ENCODE measurements around the gene RALGAPA2. TPM values are rescaled to one million over a fixed set of nuclear protein-coding genes. Genes with fewer than 3 reads are reported as not detected.

Gene RALGAPA2
- total RNA-seq, 2 experiments from 2014 or later = 21.2 to 21.9 TPM

GRCh38 chr20:20446425-20447015 lies 265.9 kb downstream of the RALGAPA2 start:
- DNase-seq (no peak), ATAC-seq (ENCODE audit: poor library complexity) (no peak)
- peaks cover 5% of the 10 kb centered on the region for H3K4me1 Mint-ChIP-seq (ENCODE audit: low read depth)
- intact Hi-C loops (cut with DNase I, micrococcal nuclease) = no loop called here
- H3K4me3 ChIP-seq (ENCODE audit: low read length) = no peak overlapping the region
- H3K36me3 ChIP-seq (ENCODE audit: insufficient read depth, low read length) = no peaks in the 10 kb centered on the region
- no peak overlapping the region for H3K4me3 Mint-ChIP-seq
- no peak overlapping the region for H3K27ac ChIP-seq (ENCODE audit: low read depth in 1 of 2, low read length in 2 of 2)
- no peak for TF ChIP-seq CTCF (IDR thresholded peaks at IDR 0.05)
- ChIA-PET POLR2A (no interaction called here), CTCF (no interaction called here)
- no peak overlapping the region for H3K27ac Mint-ChIP-seq
- no peaks in the 10 kb centered on the region for H3K27me3 Mint-ChIP-seq
- no peaks in the 10 kb centered on the region for H3K9me3 ChIP-seq (ENCODE audit: control insufficient read depth in 1 of 2, insufficient read depth in 1 of 2, low read length in 2 of 2)
- no peaks in the 10 kb centered on the region for H3K9me3 Mint-ChIP-seq
- peaks cover 11% of the 10 kb centered on the region for H3K36me3 Mint-ChIP-seq (ENCODE audit: low read depth)
- H3K27me3 ChIP-seq (ENCODE audit: control insufficient read depth in 1 of 2, insufficient read depth in 2 of 2, low read length in 2 of 2) = no peaks in the 10 kb centered on the region
- no peaks in the 10 kb centered on the region for H3K4me1 ChIP-seq (ENCODE audit: insufficient read depth, low read length)

- H3K4me1 Mint-ChIP-seq (ENCODE audit: low read depth) = peaks cover 5% of the 10 kb centered on the region
- Histone ChIP-seq H3K4me1 (ENCODE audit: insufficient read depth, low read length) (no peaks in the 10 kb centered on the region), H3K27me3 (ENCODE audit: control insufficient read depth in 1 of 2, insufficient read depth in 2 of 2, low read length in 2 of 2) (no peaks in the 10 kb centered on the region), H3K4me3 (ENCODE audit: low read length) (no peak overlapping the region), H3K27ac (ENCODE audit: low read depth in 1 of 2, low read length in 2 of 2) (no peak overlapping the region), H3K9me3 (ENCODE audit: control insufficient read depth in 1 of 2, insufficient read depth in 1 of 2, low read length in 2 of 2) (no peaks in the 10 kb centered on the region), H3K36me3 (ENCODE audit: insufficient read depth, low read length) (no peaks in the 10 kb centered on the region)
- H3K27ac Mint-ChIP-seq = no peak overlapping the region
- ChIA-PET POLR2A (no interaction called here), CTCF (no interaction called here)
- intact Hi-C loops (cut with DNase I, micrococcal nuclease) = no loop called here
- no peaks in the 10 kb centered on the region for H3K27me3 Mint-ChIP-seq
- DNase-seq (no peak), ATAC-seq (ENCODE audit: poor library complexity) (no peak)
- no peaks in the 10 kb centered on the region for H3K9me3 Mint-ChIP-seq
- peaks cover 16% of the 10 kb centered on the region for H3K36me3 Mint-ChIP-seq (ENCODE audit: low read depth)
- TF ChIP-seq CTCF (IDR thresholded peaks at IDR 0.05) = no peak
- H3K4me3 Mint-ChIP-seq = no peak overlapping the region
These were observed 266.4 kb downstream of the RALGAPA2 start for GRCh38 chr20:20446001-20446400.

GRCh38 chr20:20443504-20443903 lies 268.9 kb downstream of the RALGAPA2 start:
- no peak for TF ChIP-seq CTCF (IDR thresholded peaks at IDR 0.05)
- POLR2A ChIA-PET = no interaction called here
- Mint-ChIP-seq H3K9me3 (no peaks in the 10 kb centered on the region), H3K36me3 (ENCODE audit: low read depth) (peaks cover 34% of the 10 kb centered on the region), H3K27me3 (no peaks in the 10 kb centered on the region), H3K27ac (no peak overlapping the region), H3K4me1 (ENCODE audit: low read depth) (peaks cover 5% of the 10 kb centered on the region), H3K4me3 (no peak overlapping the region)
- intact Hi-C loops (cut with DNase I, micrococcal nuclease) = no loop called here
- DNase-seq (no peak), ATAC-seq (ENCODE audit: poor library complexity) (no peak)
- Histone ChIP-seq H3K4me1 (ENCODE audit: insufficient read depth, low read length) (no peaks in the 10 kb centered on the region), H3K27ac (ENCODE audit: low read depth in 1 of 2, low read length in 2 of 2) (no peak overlapping the region), H3K4me3 (ENCODE audit: low read length) (no peak overlapping the region), H3K27me3 (ENCODE audit: control insufficient read depth in 1 of 2, insufficient read depth in 2 of 2, low read length in 2 of 2) (no peaks in the 10 kb centered on the region), H3K36me3 (ENCODE audit: insufficient read depth, low read length) (no peaks in the 10 kb centered on the region), H3K9me3 (ENCODE audit: control insufficient read depth in 1 of 2, insufficient read depth in 1 of 2, low read length in 2 of 2) (no peaks in the 10 kb centered on the region)
- CTCF ChIA-PET = no interaction called here

Data from CD4-positive, alpha-beta T cell (primary cell).